H1 (cell line): Measurements from ENCODE around the gene PDGFD. TPM values are rescaled to one million over a fixed set of nuclear protein-coding genes. Genes with fewer than 3 reads are reported as not detected.

Experiments used
- BACH1 ChIP-seq: IDR thresholded peaks from 2 replicates; pipeline ENCODE4 v1.6.1; 2012; ENCODE audit warnings: low read length, improper control_type of control experiment
- CEBPB ChIP-seq: IDR thresholded peaks from 2 replicates; pipeline ENCODE4 v1.6.1; 2012; ENCODE audit warnings: low read depth, low read length
- CHD1 ChIP-seq: IDR thresholded peaks from 2 replicates; pipeline ENCODE4 v1.6.1; 2012; ENCODE audit warnings: low read depth, low read length, improper control_type of control experiment
- CHD7 ChIP-seq: fragments of 300-600 bp; sonication (generic); IDR thresholded peaks from 2 replicates; pipeline ENCODE4 v1.7.1; 2012; ENCODE audit warnings: low read length, moderate library complexity, mild to moderate bottlenecking, inconsistent platforms; ENCODE audit not compliant: insufficient replicate concordance
- GABPA ChIP-seq: IDR thresholded peaks from 2 replicates; pipeline ENCODE4 v1.6.1; 2011; ENCODE audit warnings: mild to moderate bottlenecking, low read length, moderate library complexity, borderline replicate concordance; ENCODE audit not compliant: insufficient read depth
- HDAC2 ChIP-seq, 2 experiments: fragments of 300-600 bp in 1 of 2; sonication (generic) in 1 of 2; IDR thresholded peaks; 2 replicates each; pipeline ENCODE4 v1.6.1; 2011 to 2012; ENCODE audit warnings: low read depth in 2 of 2, low read length in 2 of 2, mild to moderate bottlenecking in 2 of 2, moderate library complexity in 2 of 2, borderline replicate concordance in 1 of 2, inconsistent platforms in 1 of 2
- HDAC6 ChIP-seq: IDR thresholded peaks from one replicate; pipeline ENCODE4 v1.7.1; 2012; ENCODE audit warnings: low read depth, mild to moderate bottlenecking, inconsistent platforms, low read length, moderate library complexity
- POLR2AphosphoS5 ChIP-seq: IDR thresholded peaks from 2 replicates; pipeline ENCODE4 v1.6.1; 2011; ENCODE audit warnings: low read depth, low read length
- RBBP5 ChIP-seq: IDR thresholded peaks from 2 replicates; pipeline ENCODE4 v1.7.1; 2012; ENCODE audit warnings: low read depth, mild to moderate bottlenecking, inconsistent platforms, low read length, moderate library complexity, borderline replicate concordance
- SIX5 ChIP-seq: IDR thresholded peaks from 2 replicates; pipeline ENCODE4 v1.6.1; 2011; ENCODE audit warnings: mild to moderate bottlenecking, low read depth, low read length
- TAF1 ChIP-seq: IDR thresholded peaks from 2 replicates; pipeline ENCODE4 v1.6.1; 2011; ENCODE audit warnings: mild to moderate bottlenecking, low read depth, low read length
- TAF7 ChIP-seq: optimal IDR thresholded peaks from 2 replicates; pipeline ENCODE3; 2011; ENCODE audit warnings: low read depth, mild to moderate bottlenecking, inconsistent platforms, low read length, moderate library complexity, borderline replicate concordance
- ZNF274 ChIP-seq: IDR thresholded peaks from 2 replicates; pipeline ENCODE4 v1.7.0; 2012; ENCODE audit warnings: low read length, borderline replicate concordance; ENCODE audit errors: extremely low read depth
- polyA plus RNA-seq, 7 experiments: library from polyadenylated mRNA; depleted of rRNA in 3 of 7; stranded (reverse) in 5 of 7; unstranded in 2 of 7; fragments of >200 nt in 5 of 7; fragments of 200-250 nt in 2 of 7; gene quantifications; 1 replicate in 5 of 7; 2 replicates in 1 of 7; 4 replicates in 1 of 7; pipeline versions ENCODE4 v1.2.1 to v1.2.3, GENCODE V29; 2011 to 2013; ENCODE audit warnings: missing spikeins in 2 of 7, mixed read lengths in 2 of 7
- total RNA-seq: library from RNA; stranded (reverse); fragmentation: NEBNext Ultra II Directional; extraction: Animal tissue kit (Norgen Biotek cat#: 25700); gene quantifications from 2 replicates; pipeline ENCODE4 v1.2.1, GENCODE V29; 2021

Gene PDGFD
- total and polyA plus RNA-seq, 2 of the 8 experiments (the other 6 are each of a cell fraction or from before 2014, with no cell fraction given): 1.1 to 3.9 TPM

- TF ChIP-seq CHD7 (no peak), POLR2AphosphoS5 (no peak), CHD1 (no peak), HDAC2 (IDR thresholded peaks at IDR 0.05; ENCODE audit: borderline replicate concordance in 1 of 2, low read depth in 2 of 2, low read length in 2 of 2) (no peak), CEBPB (no peak), TAF1 (no peak), BACH1 (no peak), HDAC6 (no peak), ZNF274 (no peak), TAF7 (no peak), RBBP5 (no peak), GABPA (no peak), SIX5 (no peak)
These were observed 280.1 kb downstream of the PDGFD start (continued) for GRCh38 chr11:103883856-103884255.
